Adrenal gland (tissue), 12 donors: ENCODE data around the gene RPTOR. TPM values are rescaled to one million over a fixed set of nuclear protein-coding genes. Genes with fewer than 3 reads are reported as not detected.

Source experiments
- DNase-seq, 7 donors: peaks; one replicate each; pipeline ENCODE4 v3.0.0-alpha.2; 2019 to 2020
- H3K27ac ChIP-seq, 5 donors: fragments of 200-600 bp; sonication (generic) in 4 of 5; 1 replicate in 3 of 5; 2 replicates in 2 of 5; pipeline versions ENCODE4 v1.5.1 to v1.8.0; 2016 to 2020; ENCODE audit warnings: mild to moderate bottlenecking in 1 of 5
- H3K27me3 ChIP-seq: fragments of 200-600 bp; 2 replicates; pipeline ENCODE4 v1.8.0; 2021
- H3K36me3 ChIP-seq, 2 donors: fragments of 200-600 bp; replicated peaks in 1 of 2; 1 replicate in 1 of 2; 2 replicates in 1 of 2; pipeline versions ENCODE4 v1.5.1 to v1.8.0; 2018 to 2022
- H3K4me1 ChIP-seq, 2 donors: fragments of 200-600 bp; replicated peaks in 1 of 2; 1 replicate in 1 of 2; 2 replicates in 1 of 2; pipeline versions ENCODE4 v1.5.1 to v1.8.0; 2018 to 2021
- H3K4me3 ChIP-seq, 4 donors: fragments of 200-600 bp; sonication (generic) in 3 of 4; one replicate each; pipeline ENCODE4 v1.5.1; 2016 to 2018
- H3K9me3 ChIP-seq, 3 donors: fragments of 200-600 bp; sonication (generic) in 1 of 3; replicated peaks in 1 of 3; 1 replicate in 2 of 3; 2 replicates in 1 of 3; pipeline versions ENCODE4 v1.5.1 to v1.8.0; 2016 to 2021
- CTCF ChIP-seq, 6 experiments: fragments of 450-650 bp in 4 of 6; fragments of 200-600 bp in 2 of 6; sonication (generic) in 1 of 6; IDR thresholded peaks; 1 replicate in 5 of 6; 2 replicates in 1 of 6; pipeline versions ENCODE4 v1.5.1 to v1.8.0; 2016 to 2021; ENCODE audit warnings: antibody characterized with exemption in 6 of 6, mild to moderate bottlenecking in 2 of 6, moderate library complexity in 1 of 6
- POLR2A ChIP-seq, 2 donors: fragments of 450-650 bp; IDR thresholded peaks; one replicate each; pipeline ENCODE4 v1.6.1; 2017; ENCODE audit warnings: antibody characterized with exemption in 2 of 2, mild to moderate bottlenecking in 2 of 2, moderate library complexity in 1 of 2
- WGBS, 4 donors: extraction: QIAGEN DNeasy Blood & Tissue Kit in 2 of 4; methylation state at CpG; one replicate each; pipeline versions ENCODE4 v1.1.5 to v1.1.7; 2013 to 2017; 5-methylcytosine and 5-hydroxymethylcytosine counted together
- intact Hi-C, 2 donors: fragments of 100-400 bp; cut with DNase I; formaldehyde crosslinking; loops; one replicate each; pipeline versions ENCODE4 v1.14.1 to v1.15.0; 2022 to 2023
- polyA plus RNA-seq, 3 donors: library from polyadenylated mRNA; stranded (reverse); fragments of 200-250 nt in 2 of 3; fragments of 350-450 nt in 1 of 3; fragmentation: Illumina TruSeq in 1 of 3; extraction: RNeasy Lipid Tissue Mini Kit (QIAGEN cat#74804) in 1 of 3; gene quantifications; one replicate each; pipeline ENCODE4 v1.2.3, GENCODE V29; 2013 to 2014
- total RNA-seq, 9 donors: library from RNA; depleted of rRNA in 4 of 9; stranded (reverse); fragments of >200 nt in 4 of 9; fragments of 120-200 nt in 1 of 9; fragmentation: NEBNext Ultra II Directional in 1 of 9; extraction: Animal tissue kit (Norgen Biotek cat#: 25700) in 1 of 9; gene quantifications; one replicate each; pipeline versions ENCODE4 v1.1.0 to v1.2.4, GENCODE V29; 2013 to 2023
- donor health status: healthy with polysubstance abuse.
- donor health status: Bipolar disorder and iron deficiency.
- donor health status: DM: yes; HTN: yes; CAD: no.
- donor health status: DM: no; HTN: no; CAD: no.
- donor health status: DM: no; HTN: no; CAD: no.
- donor health status: DM: yes; HTN: yes; CAD: no.

RPTOR gene
- total and polyA plus RNA-seq, 12 donors: 9.7 to 53.3 (median 29.7) TPM

GRCh38 chr17:80662557-80662956 lies 117.9 kb downstream of the RPTOR start:
- H3K4me1 ChIP-seq: peaks cover 0 to 9% of the 10 kb centered on the region in 2 donors
- intact Hi-C loops: no loop called here
- H3K27me3 ChIP-seq: no peaks in the 10 kb centered on the region
- DNase-seq: no peak
- TF ChIP-seq POLR2A (IDR thresholded peaks at IDR 0.05) (no peak), CTCF (IDR thresholded peaks at IDR 0.05) (no peak)
- no peaks in the 10 kb centered on the region for H3K9me3 ChIP-seq
- H3K36me3 ChIP-seq: no peaks in the 10 kb centered on the region
- WGBS, 4 donors: 93 to 94% (median 94%) methylated on average over 6 of the region's 6 CpGs
- no peak overlapping the region for H3K27ac ChIP-seq
- H3K4me3 ChIP-seq: no peak overlapping the region

- H3K27me3 ChIP-seq: no peaks in the 10 kb centered on the region
- H3K9me3 ChIP-seq: no peaks in the 10 kb centered on the region
- H3K4me3 ChIP-seq: no peak overlapping the region
- no peak overlapping the region for H3K27ac ChIP-seq
- peaks cover 0 to 9% of the 10 kb centered on the region in 2 donors for H3K4me1 ChIP-seq
- peak in 3 of 7 donors; percentile 30 to 47 (median 45) for DNase-seq
- H3K36me3 ChIP-seq: no peaks in the 10 kb centered on the region
- 54 to 68% (median 63%) methylated on average over 9 to 11 of the region's 11 CpGs for WGBS, 4 donors
- no peak for TF ChIP-seq CTCF (IDR thresholded peaks at IDR 0.05)
- TF ChIP-seq POLR2A (IDR thresholded peaks at IDR 0.05): no peak
- intact Hi-C loops: no loop called here
Observed at GRCh38 chr17:80663781-80664206, 119.2 kb downstream of the RPTOR start.

- Histone ChIP-seq H3K4me3 (no peak overlapping the region), H3K4me1 (peaks cover 0 to 9% of the 10 kb centered on the region in 2 donors), H3K36me3 (no peaks in the 10 kb centered on the region), H3K27me3 (no peaks in the 10 kb centered on the region), H3K27ac (no peak overlapping the region), H3K9me3 (no peaks in the 10 kb centered on the region)
- no peak for DNase-seq
- TF ChIP-seq CTCF (IDR thresholded peaks at IDR 0.05) (no peak), POLR2A (IDR thresholded peaks at IDR 0.05) (no peak)
- intact Hi-C loops: no loop called here
- WGBS, 4 donors: 44 to 50% (median 48%) methylated on average over 7 of the region's 7 CpGs
Observed at GRCh38 chr17:80664217-80664790, 119.7 kb downstream of the RPTOR start.

GRCh38 chr17:80665792-80666191 lies 121.2 kb downstream of the RPTOR start:
- peaks cover 0 to 10% of the 10 kb centered on the region in 2 donors for H3K4me1 ChIP-seq
- no peak overlapping the region for H3K4me3 ChIP-seq
- H3K9me3 ChIP-seq: no peaks in the 10 kb centered on the region
- no peak for DNase-seq
- H3K27me3 ChIP-seq: no peaks in the 10 kb centered on the region
- intact Hi-C loops: no loop called here
- WGBS, 4 donors: 79 to 85% (median 81%) methylated on average over 11 of the region's 11 CpGs
- TF ChIP-seq POLR2A (IDR thresholded peaks at IDR 0.05): no peak
- no peak for TF ChIP-seq CTCF (IDR thresholded peaks at IDR 0.05)
- no peak overlapping the region for H3K27ac ChIP-seq
- no peaks in the 10 kb centered on the region for H3K36me3 ChIP-seq
